Mesendoderm (in vitro differentiated cells): ENCODE data around the gene MAST4.
"Not testable (repeated sequence)": the region's sequence is repeated elsewhere in the genome, so short reads cannot be mapped to it uniquely, and the experiment has no call there.

ENCODE experiments used
- DNase-seq: peaks from one replicate; pipeline ENCODE4 v3.0.0; 2013
- H2AK5ac ChIP-seq: 2 replicates; pipeline ENCODE4 v1.6.1; 2013; ENCODE audit warnings: low read length, inconsistent platforms
- H2BK120ac ChIP-seq: 2 replicates; pipeline ENCODE4 v1.6.1; 2013; ENCODE audit warnings: low read depth, mild to moderate bottlenecking, low read length, moderate library complexity, mixed read lengths
- H2BK15ac ChIP-seq: replicated peaks from 2 replicates; pipeline ENCODE4 v1.6.1; 2013; ENCODE audit warnings: low read depth, mild to moderate bottlenecking, moderate library complexity
- H2BK5ac ChIP-seq: 2 replicates; pipeline ENCODE4 v1.6.1; 2013; ENCODE audit warnings: low read length, inconsistent platforms
- H3K18ac ChIP-seq: 2 replicates; pipeline ENCODE4 v1.6.1; 2013; ENCODE audit warnings: mild to moderate bottlenecking, low read length, mixed read lengths
- H3K23ac ChIP-seq: one replicate; pipeline ENCODE4 v1.6.1; 2013; ENCODE audit warnings: low read length
- H3K27ac ChIP-seq: 2 replicates; pipeline ENCODE4 v1.5.1; 2013; ENCODE audit warnings: low read depth, mild to moderate bottlenecking, inconsistent platforms, low read length, moderate library complexity
- H3K27me3 ChIP-seq: 2 replicates; pipeline ENCODE4 v1.6.1; 2013; ENCODE audit warnings: low read length, control low read depth, mild to moderate bottlenecking, inconsistent platforms; ENCODE audit not compliant: insufficient read depth, poor library complexity
- H3K36me3 ChIP-seq: 2 replicates; pipeline ENCODE4 v1.6.1; 2013; ENCODE audit warnings: low read length, inconsistent platforms; ENCODE audit not compliant: control insufficient read depth, insufficient read depth
- H3K4ac ChIP-seq: one replicate; pipeline ENCODE4 v1.6.1; 2013; ENCODE audit warnings: low read depth, mild to moderate bottlenecking, low read length, moderate library complexity
- H3K4me1 ChIP-seq: 2 replicates; pipeline ENCODE4 v1.6.1; 2013; ENCODE audit warnings: low read depth, low read length, inconsistent platforms; ENCODE audit not compliant: control insufficient read depth
- H3K4me2 ChIP-seq: 2 replicates; pipeline ENCODE4 v1.6.1; 2013; ENCODE audit warnings: low read length
- H3K4me3 ChIP-seq: 2 replicates; pipeline ENCODE4 v1.5.1; 2013; ENCODE audit warnings: mild to moderate bottlenecking, low read length
- H3K56ac ChIP-seq: one replicate; pipeline ENCODE4 v1.6.1; 2013; ENCODE audit warnings: low read length
- H3K79me1 ChIP-seq: 2 replicates; pipeline ENCODE4 v1.6.1; 2013; ENCODE audit warnings: low read length, inconsistent platforms
- H3K79me2 ChIP-seq: 2 replicates; pipeline ENCODE4 v1.6.1; 2013; ENCODE audit warnings: mild to moderate bottlenecking, low read length; ENCODE audit not compliant: control insufficient read depth, insufficient read depth
- H3K9ac ChIP-seq: 2 replicates; pipeline ENCODE4 v1.6.1; 2013; ENCODE audit warnings: low read length, inconsistent platforms
- H4K5ac ChIP-seq: one replicate; pipeline ENCODE4 v1.6.1; 2013; ENCODE audit warnings: low read length
- H4K8ac ChIP-seq: one replicate; pipeline ENCODE4 v1.6.1; 2013; ENCODE audit warnings: low read depth, mild to moderate bottlenecking, control low read depth, low read length, moderate library complexity
- WGBS: extraction: QIAGEN DNeasy Blood & Tissue Kit; methylation state at CpG from one replicate; pipeline ENCODE4 v1.1.7; 2013; ENCODE audit warnings: low lambda C conversion rate, missing lambda C conversion rate; ENCODE audit not compliant: insufficient coverage; ENCODE audit errors: extremely low coverage; 5-methylcytosine and 5-hydroxymethylcytosine counted together

MAST4 gene

DNA sequence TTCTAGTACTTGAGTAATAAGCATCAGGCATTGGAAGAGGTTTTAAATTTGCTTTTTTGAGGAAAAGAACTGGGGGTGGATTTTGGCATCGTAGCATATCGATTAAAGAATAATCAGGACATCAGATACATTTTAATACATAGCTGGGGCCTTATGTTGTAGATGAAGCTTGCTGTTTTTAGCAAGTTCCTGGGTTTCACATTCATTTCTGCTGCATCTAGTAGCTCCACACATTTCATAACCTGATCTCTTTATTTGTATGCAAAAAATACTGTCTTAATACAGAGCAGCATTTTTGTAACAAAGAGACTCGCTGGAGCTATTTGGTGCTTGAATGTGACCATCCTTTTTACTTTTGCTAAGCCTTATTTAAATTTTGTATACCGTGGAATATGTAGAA, 571.9 kb downstream of the MAST4 start:
- Histone ChIP-seq H3K4me3 (no peak overlapping the region), H3K23ac (no peak overlapping the region), H3K27me3 (no peaks in the 10 kb centered on the region), H4K8ac (no peak overlapping the region), H3K36me3 (no peaks in the 10 kb centered on the region), H3K4me2 (no peak overlapping the region), H3K9ac (no peak overlapping the region), H4K5ac (no peak overlapping the region), H3K18ac (no peak overlapping the region), H3K79me1 (no peaks in the 10 kb centered on the region), H3K4ac (no peak overlapping the region), H3K4me1 (peaks cover 2% of the 10 kb centered on the region), H3K56ac (no peak overlapping the region), H2BK15ac (no peak overlapping the region), H3K27ac (no peak overlapping the region), H2BK5ac (no peak overlapping the region), H2BK120ac (no peak overlapping the region), H2AK5ac (no peak overlapping the region), H3K79me2 (no peaks in the 10 kb centered on the region)
- no peak for DNase-seq
- no CpG with 5 or more reads among the region's 4 CpGs for WGBS

- Histone ChIP-seq H2BK5ac (no peak overlapping the region), H3K4me3 (no peak overlapping the region), H4K5ac (no peak overlapping the region), H3K23ac (no peak overlapping the region), H3K56ac (no peak overlapping the region), H3K79me1 (no peaks in the 10 kb centered on the region), H3K36me3 (no peaks in the 10 kb centered on the region), H4K8ac (no peak overlapping the region), H3K9ac (no peak overlapping the region), H3K4me1 (peaks cover 2% of the 10 kb centered on the region), H3K4ac (no peak overlapping the region), H3K79me2 (no peaks in the 10 kb centered on the region), H3K4me2 (no peak overlapping the region), H3K18ac (no peak overlapping the region), H3K27ac (no peak overlapping the region), H2BK15ac (no peak overlapping the region), H2AK5ac (no peak overlapping the region), H3K27me3 (no peaks in the 10 kb centered on the region), H2BK120ac (no peak overlapping the region)
- no peak for DNase-seq
- no CpG with 5 or more reads among the region's 3 CpGs for WGBS
Observed at GRCh38 chr5:67170767-67171166, 574.6 kb downstream of the MAST4 start.

- H2BK5ac ChIP-seq, H4K5ac ChIP-seq, H3K79me1 ChIP-seq, H3K4me2 ChIP-seq, H3K4ac ChIP-seq, H3K18ac ChIP-seq, H3K36me3 ChIP-seq, H3K4me1 ChIP-seq, H2BK15ac ChIP-seq, H3K23ac ChIP-seq, H2AK5ac ChIP-seq, H3K27ac ChIP-seq, H3K9ac ChIP-seq, H3K4me3 ChIP-seq, H3K56ac ChIP-seq, H4K8ac ChIP-seq, DNase-seq, H2BK120ac ChIP-seq, H3K27me3 ChIP-seq, H3K79me2 ChIP-seq: not testable (repeated sequence)
- no CpG with 5 or more reads among the region's 2 CpGs for WGBS
Observed at GRCh38 chr5:67173351-67173750, 577.2 kb downstream of the MAST4 start.

DNA sequence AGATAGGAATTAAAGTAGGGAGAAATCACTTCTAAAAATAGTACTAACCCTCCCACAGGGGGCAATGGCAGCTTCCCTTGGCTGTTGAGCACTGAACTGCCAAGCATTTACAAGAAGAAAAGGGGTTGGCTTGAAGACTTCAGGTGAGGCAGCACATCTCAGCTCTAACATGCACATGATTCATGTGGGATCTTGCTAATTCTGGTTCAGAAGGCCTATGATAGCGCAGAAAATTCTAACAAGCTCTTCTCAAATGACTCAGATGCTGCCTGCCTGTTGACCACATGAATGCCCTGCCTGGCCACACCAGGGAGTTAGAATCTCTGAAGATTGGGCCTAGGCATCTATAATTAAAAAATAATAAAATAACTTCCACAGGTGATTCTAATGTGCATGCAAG, 577.8 kb downstream of the MAST4 start:
- H3K4me3 ChIP-seq, result no peak overlapping the region
- H4K5ac ChIP-seq, result no peak overlapping the region
- no peak overlapping the region for H2BK120ac ChIP-seq
- no peak overlapping the region for H4K8ac ChIP-seq
- H3K9ac ChIP-seq, result no peak overlapping the region
- no peaks in the 10 kb centered on the region for H3K36me3 ChIP-seq
- DNase-seq, result no peak
- no peak overlapping the region for H2BK15ac ChIP-seq
- no peak overlapping the region for H2BK5ac ChIP-seq
- H3K23ac ChIP-seq, result no peak overlapping the region
- H2AK5ac ChIP-seq, result no peak overlapping the region
- H3K4ac ChIP-seq, result no peak overlapping the region
- no peaks in the 10 kb centered on the region for H3K79me2 ChIP-seq
- H3K4me1 ChIP-seq, result no peaks in the 10 kb centered on the region
- WGBS, result no CpG with 5 or more reads among the region's 1 CpG
- no peak overlapping the region for H3K56ac ChIP-seq
- no peaks in the 10 kb centered on the region for H3K27me3 ChIP-seq
- no peak overlapping the region for H3K27ac ChIP-seq
- H3K18ac ChIP-seq, result no peak overlapping the region
- no peaks in the 10 kb centered on the region for H3K79me1 ChIP-seq
- no peak overlapping the region for H3K4me2 ChIP-seq

- no peak overlapping the region for H4K8ac ChIP-seq
- H3K79me2 ChIP-seq, result no peaks in the 10 kb centered on the region
- H3K18ac ChIP-seq, result no peak overlapping the region
- no peak overlapping the region for H3K27ac ChIP-seq
- DNase-seq, result no peak
- no peak overlapping the region for H2BK120ac ChIP-seq
- H3K4me3 ChIP-seq, result no peak overlapping the region
- no peak overlapping the region for H3K4me2 ChIP-seq
- no peaks in the 10 kb centered on the region for H3K36me3 ChIP-seq
- H4K5ac ChIP-seq, result no peak overlapping the region
- H3K56ac ChIP-seq, result no peak overlapping the region
- no peaks in the 10 kb centered on the region for H3K79me1 ChIP-seq
- no peak overlapping the region for H3K4ac ChIP-seq
- no peak overlapping the region for H2BK15ac ChIP-seq
- H3K4me1 ChIP-seq, result peaks cover 3% of the 10 kb centered on the region
- H3K9ac ChIP-seq, result no peak overlapping the region
- H3K27me3 ChIP-seq, result no peaks in the 10 kb centered on the region
- no peak overlapping the region for H2AK5ac ChIP-seq
- H2BK5ac ChIP-seq, result no peak overlapping the region
- H3K23ac ChIP-seq, result no peak overlapping the region
Observed at GRCh38 chr5:67176936-67177335, 580.7 kb downstream of the MAST4 start.

GRCh38 chr5:67178085-67178484, 581.9 kb downstream of the MAST4 start:
- Histone ChIP-seq H3K4me2 (no peak overlapping the region), H3K18ac (no peak overlapping the region), H3K4me1 (peaks cover 4% of the 10 kb centered on the region), H3K27ac (no peak overlapping the region), H2AK5ac (no peak overlapping the region), H2BK15ac (no peak overlapping the region), H2BK120ac (no peak overlapping the region), H3K79me2 (no peaks in the 10 kb centered on the region), H3K56ac (no peak overlapping the region), H4K5ac (no peak overlapping the region), H3K23ac (no peak overlapping the region), H3K9ac (no peak overlapping the region), H3K4me3 (no peak overlapping the region), H3K4ac (no peak overlapping the region), H3K27me3 (no peaks in the 10 kb centered on the region), H3K79me1 (no peaks in the 10 kb centered on the region), H3K36me3 (no peaks in the 10 kb centered on the region), H4K8ac (no peak overlapping the region), H2BK5ac (no peak overlapping the region)
- WGBS, result no CpG with 5 or more reads among the region's 1 CpG
- DNase-seq, result no peak
